H9 (cell line): ENCODE results near the gene CBX1. TPM values are rescaled to one million over a fixed set of nuclear protein-coding genes. Genes with fewer than 3 reads are reported as not detected.

Experiments used
- DNase-seq: peaks from one replicate; pipeline ENCODE4 v3.0.0-alpha.2; 2017
- H2AFZ ChIP-seq: one replicate; pipeline ENCODE4 v1.6.1; 2013; ENCODE audit warnings: mild to moderate bottlenecking, low read length, control low read depth, moderate library complexity
- H2AK5ac ChIP-seq: 2 replicates; pipeline ENCODE4 v1.6.1; 2013; ENCODE audit warnings: low read length, control low read depth, mixed read lengths; ENCODE audit not compliant: insufficient read length
- H2BK120ac ChIP-seq: one replicate; pipeline ENCODE4 v1.6.1; 2013; ENCODE audit warnings: low read depth, mild to moderate bottlenecking, low read length, control low read depth, inconsistent platforms; ENCODE audit not compliant: poor library complexity, severe bottlenecking
- H2BK12ac ChIP-seq: 2 replicates; pipeline ENCODE4 v1.6.1; 2013; ENCODE audit warnings: low read length, control low read depth, mixed read lengths, low read depth; ENCODE audit not compliant: insufficient read length
- H2BK15ac ChIP-seq: 2 replicates; pipeline ENCODE4 v1.6.1; 2013; ENCODE audit warnings: low read depth, low read length, control low read depth
- H2BK20ac ChIP-seq: one replicate; pipeline ENCODE4 v1.6.1; 2013; ENCODE audit warnings: low read depth, mild to moderate bottlenecking, low read length, control low read depth, inconsistent platforms; ENCODE audit not compliant: poor library complexity, severe bottlenecking
- H2BK5ac ChIP-seq: 2 replicates; pipeline ENCODE4 v1.6.1; 2013; ENCODE audit warnings: low read length, control low read depth, mixed read lengths; ENCODE audit not compliant: insufficient read length
- H3K14ac ChIP-seq: 2 replicates; pipeline ENCODE4 v1.6.1; 2013; ENCODE audit warnings: low read length, control low read depth; ENCODE audit not compliant: insufficient read depth
- H3K18ac ChIP-seq: 2 replicates; pipeline ENCODE4 v1.6.1; 2013; ENCODE audit warnings: low read depth, mild to moderate bottlenecking, mixed read lengths, low read length, control low read depth; ENCODE audit not compliant: insufficient read length
- H3K23ac ChIP-seq: 2 replicates; pipeline ENCODE4 v1.6.1; 2013; ENCODE audit warnings: low read length, control low read depth, mixed read lengths, low read depth; ENCODE audit not compliant: insufficient read length
- H3K23me2 ChIP-seq: 2 replicates; pipeline ENCODE4 v1.6.1; 2013; ENCODE audit warnings: low read depth, mild to moderate bottlenecking, mixed read lengths, low read length, control low read depth; ENCODE audit not compliant: insufficient read length, poor library complexity, severe bottlenecking
- H3K27ac ChIP-seq: 2 replicates; pipeline ENCODE4 v1.5.1; 2013; ENCODE audit warnings: low read length, control low read depth, mixed read lengths, low read depth; ENCODE audit not compliant: insufficient read length
- H3K27me3 ChIP-seq: 2 replicates; pipeline ENCODE4 v1.6.1; 2013; ENCODE audit warnings: low read length, control low read depth, inconsistent platforms; ENCODE audit not compliant: insufficient read depth
- H3K4ac ChIP-seq: 2 replicates; pipeline ENCODE4 v1.6.1; 2013; ENCODE audit warnings: low read depth, mild to moderate bottlenecking, control low read depth, inconsistent platforms, low read length, moderate library complexity
- H3K4me1 ChIP-seq: 2 replicates; pipeline ENCODE4 v1.6.1; 2013; ENCODE audit warnings: low read length, control low read depth, inconsistent platforms; ENCODE audit not compliant: insufficient read depth
- H3K4me2 ChIP-seq: 2 replicates; pipeline ENCODE4 v1.6.1; 2013; ENCODE audit warnings: low read length, control low read depth, mixed read lengths; ENCODE audit not compliant: insufficient read length, insufficient read depth
- H3K56ac ChIP-seq: 2 replicates; pipeline ENCODE4 v1.6.1; 2013; ENCODE audit warnings: low read depth, mild to moderate bottlenecking, mixed read lengths, low read length, control low read depth; ENCODE audit not compliant: insufficient read length
- H3K79me1 ChIP-seq: 2 replicates; pipeline ENCODE4 v1.6.1; 2013; ENCODE audit warnings: low read depth, mild to moderate bottlenecking, moderate library complexity, low read length, control low read depth, inconsistent platforms; ENCODE audit not compliant: insufficient read depth, poor library complexity, severe bottlenecking
- H3K79me2 ChIP-seq: 2 replicates; pipeline ENCODE4 v1.6.1; 2013; ENCODE audit warnings: low read length, control low read depth, inconsistent platforms; ENCODE audit not compliant: insufficient read depth
- H3K9ac ChIP-seq: 2 replicates; pipeline ENCODE4 v1.6.1; 2013; ENCODE audit warnings: low read length, control low read depth, mixed read lengths; ENCODE audit not compliant: insufficient read length; ENCODE audit errors: extremely low read depth
- H3K9me3 ChIP-seq: one replicate; pipeline ENCODE4 v1.6.1; 2013; ENCODE audit warnings: low read depth, low read length, inconsistent platforms; ENCODE audit not compliant: control insufficient read depth
- H3T11ph ChIP-seq: one replicate; pipeline ENCODE4 v1.6.1; 2013; ENCODE audit warnings: mild to moderate bottlenecking, low read length, control low read depth, inconsistent platforms
- H4K20me1 ChIP-seq: one replicate; pipeline ENCODE4 v1.6.1; 2013; ENCODE audit not compliant: control insufficient read depth, insufficient read length, insufficient read depth
- H4K5ac ChIP-seq: 2 replicates; pipeline ENCODE4 v1.6.1; 2013; ENCODE audit warnings: low read depth, mild to moderate bottlenecking, mixed read lengths, low read length, control low read depth; ENCODE audit not compliant: insufficient read length
- H4K8ac ChIP-seq: replicated peaks from 2 replicates; pipeline ENCODE4 v1.6.1; 2013; ENCODE audit warnings: low read length, control low read depth, mixed read lengths, low read depth; ENCODE audit not compliant: insufficient read length
- H4K91ac ChIP-seq: 2 replicates; pipeline ENCODE4 v1.6.1; 2013; ENCODE audit warnings: low read depth, mild to moderate bottlenecking, moderate library complexity, mixed read lengths, low read length, control low read depth; ENCODE audit not compliant: insufficient read length
- H3K27ac Mint-ChIP-seq, 3 experiments: 2 replicates in 2 of 3; 3 replicates in 1 of 3; pipeline ENCODE4 v1.8.0; 2020 to 2021; ENCODE audit warnings: mixed read lengths in 3 of 3, mild to moderate bottlenecking in 1 of 3, moderate library complexity in 1 of 3
- H3K27me3 Mint-ChIP-seq: 2 replicates; pipeline ENCODE4 v1.8.0; 2021; ENCODE audit warnings: low read depth, mild to moderate bottlenecking, moderate library complexity, mixed read lengths
- H3K36me3 Mint-ChIP-seq, 3 experiments: 2 replicates in 2 of 3; 3 replicates in 1 of 3; pipeline ENCODE4 v1.8.0; 2020 to 2021; ENCODE audit warnings: low read depth in 3 of 3, mixed read lengths in 3 of 3; ENCODE audit not compliant: insufficient read depth in 1 of 3
- H3K4me1 Mint-ChIP-seq, 2 experiments: 2 replicates each; pipeline ENCODE4 v1.8.0; 2020; ENCODE audit warnings: mixed read lengths in 2 of 2
- H3K4me3 Mint-ChIP-seq, 2 experiments: 2 replicates in 1 of 2; 3 replicates in 1 of 2; pipeline ENCODE4 v1.8.0; 2020 to 2021; ENCODE audit warnings: mild to moderate bottlenecking in 2 of 2, mixed read lengths in 2 of 2, moderate library complexity in 1 of 2
- H3K9me3 Mint-ChIP-seq, 2 experiments: 2 replicates in 1 of 2; 3 replicates in 1 of 2; pipeline ENCODE4 v1.8.0; 2020; ENCODE audit warnings: mild to moderate bottlenecking in 2 of 2, mixed read lengths in 2 of 2, moderate library complexity in 1 of 2
- CTCF ChIP-seq: fragments of 200-600 bp; sonication (generic); conservative IDR thresholded peaks from 3 replicates; pipeline ENCODE4 v1.8.0; 2021; ENCODE audit warnings: antibody characterized with exemption, mild to moderate bottlenecking
- WGBS: extraction: QIAGEN DNeasy Blood & Tissue Kit; methylation state at CpG from one replicate; pipeline ENCODE4 v1.1.7; 2013; ENCODE audit warnings: missing lambda C conversion rate, low lambda C conversion rate, mixed read lengths; ENCODE audit not compliant: insufficient read length; ENCODE audit errors: extremely low coverage; 5-methylcytosine and 5-hydroxymethylcytosine counted together
- total RNA-seq: library from RNA; stranded (reverse); gene quantifications from 2 replicates; pipeline ENCODE4 v1.2.1, GENCODE V29; 2021

The CBX1 gene
- total RNA-seq, 1 experiment from 2014 or later = 155 TPM

GRCh38 chr17:48134912-48135480, 33.7 kb upstream of the CBX1 start:
- Histone ChIP-seq H4K8ac (no peak overlapping the region), H2BK5ac (no peak overlapping the region), H2BK12ac (no peak overlapping the region), H4K20me1 (no peaks in the 10 kb centered on the region), H3K9ac (no peak overlapping the region), H3K23ac (no peak overlapping the region), H3K79me2 (no peaks in the 10 kb centered on the region), H4K91ac (no peak overlapping the region), H3K4ac (no peak overlapping the region), H2BK15ac (no peak overlapping the region), H3K79me1 (no peaks in the 10 kb centered on the region), H2AK5ac (no peak overlapping the region), H2BK120ac (no peak overlapping the region), H3K4me2 (no peak overlapping the region), H3K27ac (no peak overlapping the region), H2AFZ (no peak overlapping the region), H3K18ac (no peak overlapping the region), H2BK20ac (no peak overlapping the region), H3K27me3 (no peaks in the 10 kb centered on the region), H3K23me2 (no peaks in the 10 kb centered on the region), H3K9me3 (no peaks in the 10 kb centered on the region), H4K5ac (no peak overlapping the region), H3K14ac (no peak overlapping the region), H3K4me1 (no peaks in the 10 kb centered on the region), H3T11ph (no peak overlapping the region), H3K56ac (no peak overlapping the region)
- Mint-ChIP-seq H3K9me3 (no peaks in the 10 kb centered on the region; a peak in 1 of 5 replicates), H3K27ac (no peak overlapping the region; a peak in 1 of 7 replicates), H3K27me3 (peaks cover 6% of the 10 kb centered on the region), H3K36me3 (no peaks in the 10 kb centered on the region), H3K4me1 (peaks cover 4 to 7% of the 10 kb centered on the region in 2 experiments), H3K4me3 (no peak overlapping the region; a peak in 1 of 5 replicates)
- peak; percentile 56 for DNase-seq
- peak; percentile 56; the same call in 2 of the 3 replicates for TF ChIP-seq CTCF
- WGBS = no CpG with 5 or more reads among the region's 3 CpGs
